NCI-H128 (cell line): ENCODE measurements around the gene PSPH.

ENCODE experiments used
- DNase-seq: peaks from one replicate; lab custom pipeline; 2025; ENCODE audit not compliant: unreplicated experiment; lab: John Stamatoyannopoulos, UW

The PSPH gene

GRCh38 chr7:56007167-56007652 lies 44.0 kb downstream of the PSPH start:
- DNase-seq: no peak

- no peak for DNase-seq
These were observed 47.5 kb downstream of the PSPH start for GRCh38 chr7:56003749-56004148.

DNA sequence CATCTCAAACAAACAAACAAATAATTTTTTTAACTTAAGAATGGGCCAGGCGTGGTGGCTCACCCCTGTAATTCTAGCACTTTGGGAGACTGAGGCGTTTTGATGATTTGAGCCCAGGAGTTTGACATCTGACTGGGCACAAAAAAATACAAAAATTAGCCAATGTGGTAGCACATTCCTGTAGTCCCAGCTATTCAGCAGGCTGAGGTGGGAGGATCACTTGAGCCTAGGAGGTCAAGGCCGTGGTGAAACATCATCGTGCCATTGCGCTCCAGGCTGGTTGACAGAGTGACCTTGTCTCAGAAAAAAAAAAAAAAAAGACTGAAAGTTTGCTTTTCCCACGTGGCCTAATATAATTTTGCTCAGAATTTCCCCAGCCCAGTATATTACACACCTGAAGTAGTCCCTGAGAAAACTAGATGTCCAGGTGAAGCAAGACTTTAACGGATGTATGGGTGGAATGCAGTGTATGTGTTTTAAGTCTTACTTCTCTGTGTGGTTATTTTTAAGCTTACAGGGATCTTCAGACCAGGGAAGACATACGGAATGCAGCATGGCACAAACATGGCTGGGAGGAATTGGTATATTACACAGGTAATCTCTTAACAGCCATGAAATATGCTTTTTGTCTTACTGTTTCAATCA lies 54.3 kb downstream of the PSPH start:
- DNase-seq: no peak

DNA sequence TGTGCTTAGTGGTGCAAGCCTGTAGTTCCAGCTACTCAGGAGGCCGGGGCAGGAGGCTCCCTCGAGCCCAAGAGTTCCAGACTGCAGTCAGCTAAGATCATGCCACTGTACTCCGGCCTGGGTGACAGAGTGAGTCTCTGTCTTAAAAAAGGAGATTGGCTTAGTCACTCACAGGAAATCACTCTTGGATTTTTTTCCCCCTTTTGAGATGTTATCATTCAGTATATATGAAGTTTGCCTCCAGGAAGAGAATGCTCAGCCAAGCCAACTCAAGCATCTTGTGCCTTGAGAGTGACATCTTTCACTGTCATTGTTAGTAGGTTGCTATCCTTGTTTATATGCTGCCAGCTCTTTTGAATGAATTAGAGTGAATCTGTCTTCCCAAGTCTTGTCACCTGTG lies 58.9 kb downstream of the PSPH start:
- no peak for DNase-seq

- DNase-seq: no peak
These were observed 67.7 kb downstream of the PSPH start for GRCh38 chr7:55983537-55983936.

DNA sequence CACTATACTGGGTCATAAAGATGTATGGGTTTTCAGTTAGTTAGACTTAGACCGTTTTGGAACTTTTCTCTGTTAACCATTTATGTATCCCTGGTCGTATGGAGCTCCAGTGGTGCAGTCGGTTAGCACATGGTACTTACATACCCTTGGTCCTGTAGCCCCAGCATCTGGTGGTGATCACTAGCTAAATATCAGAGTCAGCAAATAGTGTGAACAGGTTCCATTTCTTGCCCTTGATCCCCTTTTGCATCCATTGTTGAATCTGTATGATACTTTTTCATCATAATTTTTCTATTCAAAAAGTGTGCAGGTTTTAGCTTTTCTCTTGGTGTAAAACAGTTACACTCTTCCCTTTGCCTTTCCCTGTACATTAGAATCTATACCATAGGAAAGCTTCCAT lies 71.0 kb downstream of the PSPH start:
- DNase-seq: no peak

GRCh38 chr7:55977831-55978230 lies 73.4 kb downstream of the PSPH start:
- DNase-seq: no peak

- DNase-seq: no peak
These were observed 75.1 kb downstream of the PSPH start for GRCh38 chr7:55975988-55976633.

DNA sequence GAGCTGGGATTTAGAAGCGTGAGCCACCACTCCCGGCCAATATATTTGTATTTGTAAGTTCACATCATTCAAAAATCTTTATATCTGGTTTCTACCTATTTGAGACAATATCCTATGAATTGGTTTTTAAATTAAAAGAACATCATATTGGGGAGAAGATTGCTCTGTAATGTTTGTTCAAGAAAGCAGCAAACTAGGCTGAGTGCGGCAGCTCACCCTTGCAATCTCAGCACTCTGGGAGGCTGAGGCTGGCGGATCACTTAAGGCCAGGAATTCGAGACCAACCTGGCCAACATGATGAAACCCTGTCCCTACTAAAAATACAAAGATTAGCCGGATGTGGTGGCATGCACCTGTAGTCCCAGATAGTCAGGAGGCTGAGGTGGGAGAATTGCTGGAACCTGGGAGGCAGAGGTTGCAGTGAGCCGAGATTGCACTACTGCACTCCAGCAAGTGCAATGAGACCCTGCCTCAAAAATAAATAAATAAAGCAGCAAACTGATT lies 77.4 kb downstream of the PSPH start:
- DNase-seq: no peak

DNA sequence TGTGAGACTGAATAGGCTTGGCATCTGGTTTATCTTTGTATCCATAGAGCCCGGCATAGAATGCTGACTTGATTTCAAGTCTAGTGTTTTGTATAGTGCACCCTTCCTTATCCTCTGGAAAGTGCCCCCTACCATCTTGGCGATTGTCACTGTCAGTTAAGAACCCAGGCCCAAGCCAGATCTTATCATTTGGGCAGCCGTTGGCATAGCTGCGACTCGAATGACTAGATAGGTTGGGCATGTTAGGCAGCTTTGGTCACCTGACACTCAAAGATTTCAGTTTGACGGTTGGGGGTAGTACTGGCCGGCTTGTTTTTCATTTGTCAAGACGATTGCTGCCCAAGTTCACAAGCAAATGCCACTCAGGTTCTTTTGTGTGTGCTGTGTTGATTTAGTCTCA lies 80.3 kb downstream of the PSPH start:
- no peak for DNase-seq

GRCh38 chr7:55970561-55970960 lies 80.7 kb downstream of the PSPH start:
- no peak for DNase-seq

- DNase-seq: no peak
These were observed 81.9 kb downstream of the PSPH start for GRCh38 chr7:55969391-55969790.

DNA sequence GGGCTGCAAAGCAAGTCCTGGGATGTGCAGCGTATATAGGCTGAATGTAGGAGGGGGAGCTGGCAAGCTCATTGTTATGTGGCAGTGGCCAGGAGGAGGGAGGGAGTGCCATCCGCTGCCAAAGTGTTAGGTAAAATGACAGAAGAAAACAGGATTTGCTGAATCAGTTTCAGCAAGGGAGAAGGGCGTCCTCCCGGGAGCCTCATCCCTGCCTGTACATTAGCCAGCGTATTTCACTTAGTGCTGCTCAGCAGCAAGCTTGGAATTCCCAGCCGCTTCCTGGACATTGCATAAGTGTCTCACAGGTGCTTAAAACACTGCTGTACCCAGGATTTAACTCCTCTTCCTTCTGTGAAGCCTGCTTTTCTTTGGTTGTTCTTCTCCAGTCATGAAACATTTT lies 84.4 kb downstream of the PSPH start:
- DNase-seq: no peak

- no peak for DNase-seq
These were observed 85.3 kb downstream of the PSPH start for GRCh38 chr7:55965805-55966421.

GRCh38 chr7:55965100-55965470 lies 86.2 kb downstream of the PSPH start:
- DNase-seq: no peak

- DNase-seq: peak; percentile 51
These were observed 86.8 kb downstream of the PSPH start, which contains the start of gene NIPSNAP2 for GRCh38 chr7:55964261-55965099. TSS of gene NIPSNAP2 (plus strand) at chr7:55964585. CDS start at chr7:55964610, 25 bp downstream.

GRCh38 chr7:55963584-55964168 lies 87.6 kb downstream of the PSPH start:
- no peak for DNase-seq

DNA sequence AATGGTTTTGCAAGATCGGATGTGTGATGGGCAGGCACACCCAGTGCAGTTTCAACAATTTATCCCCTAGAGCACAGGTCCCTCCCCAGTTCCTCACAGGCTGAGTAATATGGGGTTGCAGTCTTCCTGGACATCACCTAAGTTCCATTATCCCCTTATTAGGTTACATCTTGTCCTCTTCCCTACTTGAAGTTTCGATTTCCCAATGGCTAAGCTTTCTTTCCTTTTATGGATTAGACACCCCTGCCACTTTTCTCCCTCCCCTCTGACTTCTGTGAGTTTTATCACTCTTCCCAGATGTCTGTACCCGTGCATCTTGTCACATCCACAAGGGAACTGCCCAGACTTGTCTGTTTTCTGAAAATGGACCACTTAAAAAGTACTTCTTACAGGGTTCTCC lies 89.2 kb downstream of the PSPH start:
- DNase-seq: no peak
